Measurements from ENCODE around the gene FPGT. TPM values are rescaled to one million over a fixed set of nuclear protein-coding genes. Genes with fewer than 3 reads are reported as not detected.

FPGT gene
- total and polyA plus RNA-seq, 8 donors: 4.3 to 29.6 (median 8.5) TPM

- H3K27ac ChIP-seq: no peak overlapping the region
- no peaks in the 10 kb centered on the region for H3K27me3 ChIP-seq
- TF ChIP-seq EP300 (IDR thresholded peaks at IDR 0.05): no peak
- TF ChIP-seq CTCF (IDR thresholded peaks at IDR 0.05): no peak
- no peak for TF ChIP-seq POLR2AphosphoS5 (IDR thresholded peaks at IDR 0.05)
- no peak for TF ChIP-seq POLR2A (IDR thresholded peaks at IDR 0.05)
- WGBS, 5 donors: 63 to 81% (median 74%) methylated on average over 3 of the region's 3 CpGs
- H3K36me3 ChIP-seq: no peaks in the 10 kb centered on the region
- intact Hi-C loops (cut with DNase I; ENCODE audit: low total_unique reads): loop anchor here (10.0 kb wide), 1 partner anchor 49 kb away; no protein-coding TSS in a partner anchor
- H3K9me3 ChIP-seq: peaks cover 0 to 42% (median 19%) of the 10 kb centered on the region in 4 donors
- no peaks in the 10 kb centered on the region for H3K4me1 ChIP-seq
- no peak for DNase-seq
- H3K4me3 ChIP-seq: no peak overlapping the region
These were observed 25.4 kb downstream of the FPGT start for GRCh38 chr1:74223453-74223852.

- WGBS, 5 donors: 27 to 45% (median 40%) methylated on average over 2 of the region's 2 CpGs
- Histone ChIP-seq H3K27me3 (no peaks in the 10 kb centered on the region), H3K9me3 (no peaks in the 10 kb centered on the region), H3K4me3 (no peak within 1 kb of the TSS), H3K4me1 (no peaks in the 10 kb centered on the region), H3K36me3 (no peaks in the 10 kb centered on the region), H3K27ac (no peak within 1 kb of the TSS)
- intact Hi-C loops (cut with DNase I; ENCODE audit: low total_unique reads): no loop called here
- DNase-seq: no peak
- TF ChIP-seq POLR2AphosphoS5 (IDR thresholded peaks at IDR 0.05) (no peak), CTCF (IDR thresholded peaks at IDR 0.05) (no peak), EP300 (IDR thresholded peaks at IDR 0.05) (no peak), POLR2A (IDR thresholded peaks at IDR 0.05) (no peak)
These were observed 37.1 kb downstream of the FPGT start, which contains the start of gene TNNI3K for GRCh38 chr1:74235153-74235552. TNNI3K (plus strand) TSS chr1:74235387; CDS start chr1:74235452, 65 bp downstream.

- Histone ChIP-seq H3K27me3 (no peaks in the 10 kb centered on the region), H3K9me3 (no peaks in the 10 kb centered on the region), H3K4me3 (no peak overlapping the region), H3K4me1 (no peaks in the 10 kb centered on the region), H3K36me3 (no peaks in the 10 kb centered on the region), H3K27ac (no peak overlapping the region)
- intact Hi-C loops (cut with DNase I; ENCODE audit: low total_unique reads): no loop called here
- DNase-seq: no peak
- TF ChIP-seq CTCF (IDR thresholded peaks at IDR 0.05): no peak
- TF ChIP-seq POLR2AphosphoS5 (IDR thresholded peaks at IDR 0.05): no peak
- TF ChIP-seq POLR2A (IDR thresholded peaks at IDR 0.05): no peak
- TF ChIP-seq EP300 (IDR thresholded peaks at IDR 0.05): no peak
- 88 to 96% (median 95%) methylated on average over 3 of the region's 3 CpGs for WGBS, 5 donors
These were observed 38.4 kb downstream of the FPGT start for GRCh38 chr1:74236440-74236839.

GRCh38 chr1:74237035-74237434, 39.0 kb downstream of the FPGT start:
- intact Hi-C loops (cut with DNase I; ENCODE audit: low total_unique reads): no loop called here
- TF ChIP-seq POLR2AphosphoS5 (IDR thresholded peaks at IDR 0.05): no peak
- Histone ChIP-seq H3K4me1 (no peaks in the 10 kb centered on the region), H3K27ac (no peak overlapping the region), H3K9me3 (no peaks in the 10 kb centered on the region), H3K36me3 (no peaks in the 10 kb centered on the region), H3K4me3 (no peak overlapping the region), H3K27me3 (no peaks in the 10 kb centered on the region)
- DNase-seq: no peak
- 71 to 90% (median 79%) methylated on average over 1 of the region's 1 CpG for WGBS, 5 donors

GRCh38 chr1:74237787-74238186, 39.7 kb downstream of the FPGT start:
- H3K4me1 ChIP-seq: no peaks in the 10 kb centered on the region
- H3K27ac ChIP-seq: no peak overlapping the region
- H3K4me3 ChIP-seq: no peak overlapping the region
- no peaks in the 10 kb centered on the region for H3K9me3 ChIP-seq
- intact Hi-C loops (cut with DNase I; ENCODE audit: low total_unique reads): no loop called here
- no peaks in the 10 kb centered on the region for H3K27me3 ChIP-seq
- TF ChIP-seq CTCF (IDR thresholded peaks at IDR 0.05) (no peak), EP300 (IDR thresholded peaks at IDR 0.05) (no peak), POLR2AphosphoS5 (IDR thresholded peaks at IDR 0.05) (no peak), POLR2A (IDR thresholded peaks at IDR 0.05) (no peak)
- H3K36me3 ChIP-seq: no peaks in the 10 kb centered on the region
- 83 to 89% (median 88%) methylated on average over 4 of the region's 4 CpGs for WGBS, 5 donors
- DNase-seq: no peak

Data from stomach (tissue), 9 donors.